Mammary epithelial cell (primary cell): ENCODE data around the gene FUOM.

Experiments
- CTCF ChIP-seq, 2 donors: IDR thresholded peaks in 1 of 2; conservative IDR thresholded peaks in 1 of 2; 2 replicates each; pipeline ENCODE4 v1.5.1; 2011 to 2012; ENCODE audit warnings: inconsistent platforms in 2 of 2, low read length in 2 of 2, mild to moderate bottlenecking in 2 of 2, control low read depth in 1 of 2, low read depth in 1 of 2; ENCODE audit not compliant: insufficient read depth in 1 of 2; ENCODE audit errors: extremely low read depth in 1 of 2
- EZH2 ChIP-seq: IDR thresholded peaks from 2 replicates; pipeline ENCODE4 v1.6.1; 2012; ENCODE audit warnings: low read length, inconsistent platforms, borderline replicate concordance

GRCh38 chr10:133325440-133326222 lies 32.2 kb downstream of the FUOM start:
- TF ChIP-seq CTCF (conservative IDR thresholded peaks at IDR 0.05 in 1 of 2, IDR thresholded peaks at IDR 0.05 in 1 of 2; ENCODE audit: extremely low read depth in 1 of 2, insufficient read depth in 1 of 2, low read depth in 1 of 2, low read length in 2 of 2) (no peak), EZH2 (no peak)
